NK-92 treated with Interleukin-12 subunit alpha and Interleukin-12 subunit beta, amount 100 ng/mL, for 24 hours (cell line): ENCODE measurements around the gene DGKE.

ENCODE experiments used
- DNase-seq: peaks from one replicate; lab custom pipeline; 2025; lab: John Stamatoyannopoulos, UW

Gene DGKE

GRCh38 chr17:56815711-56816110 lies 18.2 kb upstream of the DGKE start:
- no peak for DNase-seq

GRCh38 chr17:56817066-56817465 lies 16.9 kb upstream of the DGKE start:
- DNase-seq: no peak

GRCh38 chr17:56819030-56819429 lies 14.9 kb upstream of the DGKE start:
- no peak for DNase-seq

- DNase-seq: no peak
These were observed 14.4 kb upstream of the DGKE start for GRCh38 chr17:56819431-56820145.

GRCh38 chr17:56820207-56820606 lies 13.7 kb upstream of the DGKE start:
- no peak for DNase-seq

- DNase-seq: no peak
These were observed 12.0 kb upstream of the DGKE start for GRCh38 chr17:56821847-56822534.

- no peak for DNase-seq
These were observed 11.2 kb upstream of the DGKE start for GRCh38 chr17:56822725-56823124.

GRCh38 chr17:56823848-56824247 lies 10.1 kb upstream of the DGKE start:
- no peak for DNase-seq

- DNase-seq: no peak
These were observed 9.4 kb upstream of the DGKE start for GRCh38 chr17:56824503-56824902.

- no peak for DNase-seq
These were observed 7.1 kb upstream of the DGKE start for GRCh38 chr17:56826611-56827414.

- no peak for DNase-seq
These were observed 3.1 kb upstream of the DGKE start for GRCh38 chr17:56830726-56831368.

- no peak for DNase-seq
These were observed 2.4 kb upstream of the DGKE start for GRCh38 chr17:56831369-56832095.

GRCh38 chr17:56832446-56832845 lies 1.5 kb upstream of the DGKE start:
- DNase-seq: no peak

GRCh38 chr17:56833057-56833808 lies 718 bp upstream of the DGKE start:
- DNase-seq: peak; percentile 66

GRCh38 chr17:56834380-56835263 lies 671 bp downstream of the DGKE start:
- DNase-seq: peak; percentile 71

- DNase-seq: no peak
These were observed 1.3 kb downstream of the DGKE start for GRCh38 chr17:56835264-56835585.

GRCh38 chr17:56838687-56839086 lies 4.7 kb downstream of the DGKE start:
- no peak for DNase-seq

- no peak for DNase-seq
These were observed 8.6 kb downstream of the DGKE start for GRCh38 chr17:56842577-56842976.

- DNase-seq: no peak
These were observed 12.0 kb downstream of the DGKE start for GRCh38 chr17:56845934-56846333.

- no peak for DNase-seq
These were observed 13.2 kb downstream of the DGKE start for GRCh38 chr17:56847106-56847505.
